Measurements from ENCODE around the gene FAP. TPM values are rescaled to one million over a fixed set of nuclear protein-coding genes. Genes with fewer than 3 reads are reported as not detected.

The FAP gene
- total RNA-seq, 1 experiment from 2014 or later = 2.3 TPM

GRCh38 chr2:162211732-162212131 is 31.5 kb downstream of the FAP start:
- in situ Hi-C loops (cut with HindIII; ENCODE audit: low pct_unique_long_range_greater_than_20kb, low sequenced_read_pairs) = no loop called here
- no peak for DNase-seq (ENCODE audit: low read depth, low spot score)

- in situ Hi-C loops (cut with HindIII; ENCODE audit: low pct_unique_long_range_greater_than_20kb, low sequenced_read_pairs) = no loop called here
- no peak for DNase-seq (ENCODE audit: low read depth, low spot score)
Observed at GRCh38 chr2:162210385-162210784, 32.9 kb downstream of the FAP start.

- DNase-seq (ENCODE audit: low read depth, low spot score) = no peak
- in situ Hi-C loops (cut with HindIII; ENCODE audit: low pct_unique_long_range_greater_than_20kb, low sequenced_read_pairs) = no loop called here
Observed at GRCh38 chr2:162202203-162202602, 41.0 kb downstream of the FAP start.

- in situ Hi-C loops (cut with HindIII; ENCODE audit: low pct_unique_long_range_greater_than_20kb, low sequenced_read_pairs) = no loop called here
- no peak for DNase-seq (ENCODE audit: low read depth, low spot score)
Observed at GRCh38 chr2:162200636-162201035, 42.6 kb downstream of the FAP start.

- DNase-seq (ENCODE audit: low read depth, low spot score) = no peak
- in situ Hi-C loops (cut with HindIII; ENCODE audit: low pct_unique_long_range_greater_than_20kb, low sequenced_read_pairs) = no loop called here
Observed at GRCh38 chr2:162199913-162200312, 43.3 kb downstream of the FAP start.

GRCh38 chr2:162198239-162198638 is 45.0 kb downstream of the FAP start:
- in situ Hi-C loops (cut with HindIII; ENCODE audit: low pct_unique_long_range_greater_than_20kb, low sequenced_read_pairs) = no loop called here
- no peak for DNase-seq (ENCODE audit: low read depth, low spot score)

GRCh38 chr2:162197069-162197825 is 46.0 kb downstream of the FAP start:
- DNase-seq (ENCODE audit: low read depth, low spot score) = no peak
- in situ Hi-C loops (cut with HindIII; ENCODE audit: low pct_unique_long_range_greater_than_20kb, low sequenced_read_pairs) = no loop called here

- in situ Hi-C loops (cut with HindIII; ENCODE audit: low pct_unique_long_range_greater_than_20kb, low sequenced_read_pairs) = no loop called here
Observed at GRCh38 chr2:162196638-162197037, 46.6 kb downstream of the FAP start.

GRCh38 chr2:162188451-162188850 is 54.8 kb downstream of the FAP start:
- in situ Hi-C loops (cut with HindIII; ENCODE audit: low pct_unique_long_range_greater_than_20kb, low sequenced_read_pairs) = no loop called here
- no peak for DNase-seq (ENCODE audit: low read depth, low spot score)

More at GRCh38 chr2:162196638-162197037, 46.6 kb downstream of the FAP start:
- no peak for DNase-seq (ENCODE audit: low read depth, low spot score)

GRCh38 chr2:162185541-162186232 is 57.6 kb downstream of the FAP start:
- in situ Hi-C loops (cut with HindIII; ENCODE audit: low pct_unique_long_range_greater_than_20kb, low sequenced_read_pairs) = no loop called here
- no peak for DNase-seq (ENCODE audit: low read depth, low spot score)

- no peak for DNase-seq (ENCODE audit: low read depth, low spot score)
- in situ Hi-C loops (cut with HindIII; ENCODE audit: low pct_unique_long_range_greater_than_20kb, low sequenced_read_pairs) = no loop called here
Observed at GRCh38 chr2:162184821-162185450, 58.3 kb downstream of the FAP start.

GRCh38 chr2:162184359-162184758 is 58.9 kb downstream of the FAP start:
- no peak for DNase-seq (ENCODE audit: low read depth, low spot score)
- in situ Hi-C loops (cut with HindIII; ENCODE audit: low pct_unique_long_range_greater_than_20kb, low sequenced_read_pairs) = no loop called here

GRCh38 chr2:162182395-162182794 is 60.9 kb downstream of the FAP start:
- in situ Hi-C loops (cut with HindIII; ENCODE audit: low pct_unique_long_range_greater_than_20kb, low sequenced_read_pairs) = no loop called here
- no peak for DNase-seq (ENCODE audit: low read depth, low spot score)

- no peak for DNase-seq (ENCODE audit: low read depth, low spot score)
- in situ Hi-C loops (cut with HindIII; ENCODE audit: low pct_unique_long_range_greater_than_20kb, low sequenced_read_pairs) = no loop called here
Observed at GRCh38 chr2:162177301-162177700, 65.9 kb downstream of the FAP start.

GRCh38 chr2:162175714-162176113 is 67.5 kb downstream of the FAP start:
- in situ Hi-C loops (cut with HindIII; ENCODE audit: low pct_unique_long_range_greater_than_20kb, low sequenced_read_pairs) = no loop called here
- DNase-seq (ENCODE audit: low read depth, low spot score) = no peak

GRCh38 chr2:162174746-162175145 is 68.5 kb downstream of the FAP start:
- DNase-seq (ENCODE audit: low read depth, low spot score) = no peak
- in situ Hi-C loops (cut with HindIII; ENCODE audit: low pct_unique_long_range_greater_than_20kb, low sequenced_read_pairs) = no loop called here

GRCh38 chr2:162172802-162173370 is 70.4 kb downstream of the FAP start:
- DNase-seq (ENCODE audit: low read depth, low spot score) = no peak
- in situ Hi-C loops (cut with HindIII; ENCODE audit: low pct_unique_long_range_greater_than_20kb, low sequenced_read_pairs) = no loop called here

- DNase-seq (ENCODE audit: low read depth, low spot score) = no peak
- in situ Hi-C loops (cut with HindIII; ENCODE audit: low pct_unique_long_range_greater_than_20kb, low sequenced_read_pairs) = no loop called here
Observed at GRCh38 chr2:162166745-162167144, 76.5 kb downstream of the FAP start.
